ENCODE data around the gene TMEM98. TPM values are rescaled to one million over a fixed set of nuclear protein-coding genes. Genes with fewer than 3 reads are reported as not detected.
A peak's percentile ranks its signal among the peaks of the same experiment; 100 is the strongest.

TMEM98 gene
- polyA plus RNA-seq, 1 donor = 202 TPM

- no CpG with 5 or more reads among the region's 14 CpGs for WGBS (ENCODE audit: insufficient coverage, low lambda C conversion rate)
- Histone ChIP-seq H3K36me3 (ENCODE audit: control insufficient read depth, insufficient read depth, low read length) (peaks cover 79% of the 10 kb centered on the region), H3K27me3 (ENCODE audit: control insufficient read depth, insufficient read depth, low read length) (no peaks in the 10 kb centered on the region), H3K4me1 (ENCODE audit: control insufficient read depth, insufficient read depth, low read length) (peaks cover 23% of the 10 kb centered on the region), H3K4me3 (ENCODE audit: low read length) (no peak overlapping the region), H3K27ac (ENCODE audit: low read length) (peak overlapping the region; percentile 58), H3K9me3 (ENCODE audit: control insufficient read depth, low read depth, low read length) (no peaks in the 10 kb centered on the region)
- peak; percentile 77 to 81 for DNase-seq
Measured at GRCh38 chr17:32936894-32937500, 9.0 kb downstream of the TMEM98 start.

GRCh38 chr17:32940706-32941390 is 12.9 kb downstream of the TMEM98 start:
- no peaks in the 10 kb centered on the region for H3K9me3 ChIP-seq (ENCODE audit: control insufficient read depth, low read depth, low read length)
- no peak for DNase-seq
- H3K4me3 ChIP-seq (ENCODE audit: low read length) = no peak overlapping the region
- no peak overlapping the region for H3K27ac ChIP-seq (ENCODE audit: low read length)
- peaks cover 39% of the 10 kb centered on the region for H3K4me1 ChIP-seq (ENCODE audit: control insufficient read depth, insufficient read depth, low read length)
- H3K27me3 ChIP-seq (ENCODE audit: control insufficient read depth, insufficient read depth, low read length) = no peaks in the 10 kb centered on the region
- WGBS (ENCODE audit: insufficient coverage, low lambda C conversion rate) = 100% methylated on average over 2 of the region's 10 CpGs
- H3K36me3 ChIP-seq (ENCODE audit: control insufficient read depth, insufficient read depth, low read length) = peaks cover 50% of the 10 kb centered on the region

GRCh38 chr17:32941419-32942032 is 13.6 kb downstream of the TMEM98 start:
- no peaks in the 10 kb centered on the region for H3K9me3 ChIP-seq (ENCODE audit: control insufficient read depth, low read depth, low read length)
- H3K36me3 ChIP-seq (ENCODE audit: control insufficient read depth, insufficient read depth, low read length) = peaks cover 44% of the 10 kb centered on the region
- no peak overlapping the region for H3K4me3 ChIP-seq (ENCODE audit: low read length)
- H3K27ac ChIP-seq (ENCODE audit: low read length) = no peak overlapping the region
- H3K4me1 ChIP-seq (ENCODE audit: control insufficient read depth, insufficient read depth, low read length) = peaks cover 32% of the 10 kb centered on the region
- H3K27me3 ChIP-seq (ENCODE audit: control insufficient read depth, insufficient read depth, low read length) = no peaks in the 10 kb centered on the region
- DNase-seq = no peak
- WGBS (ENCODE audit: insufficient coverage, low lambda C conversion rate) = no CpG with 5 or more reads among the region's 8 CpGs

GRCh38 chr17:32943206-32943605 is 15.3 kb downstream of the TMEM98 start:
- peaks cover 27% of the 10 kb centered on the region for H3K36me3 ChIP-seq (ENCODE audit: control insufficient read depth, insufficient read depth, low read length)
- peak overlapping the region; percentile 72 for H3K27ac ChIP-seq (ENCODE audit: low read length)
- peaks cover 32% of the 10 kb centered on the region for H3K4me1 ChIP-seq (ENCODE audit: control insufficient read depth, insufficient read depth, low read length)
- H3K4me3 ChIP-seq (ENCODE audit: low read length) = no peak overlapping the region
- DNase-seq = no peak
- no peaks in the 10 kb centered on the region for H3K27me3 ChIP-seq (ENCODE audit: control insufficient read depth, insufficient read depth, low read length)
- no CpG with 5 or more reads among the region's 2 CpGs for WGBS (ENCODE audit: insufficient coverage, low lambda C conversion rate)
- H3K9me3 ChIP-seq (ENCODE audit: control insufficient read depth, low read depth, low read length) = no peaks in the 10 kb centered on the region

GRCh38 chr17:32943647-32944191 is 15.8 kb downstream of the TMEM98 start:
- H3K4me1 ChIP-seq (ENCODE audit: control insufficient read depth, insufficient read depth, low read length) = peaks cover 32% of the 10 kb centered on the region
- peak; percentile 92 to 96 for DNase-seq
- H3K27me3 ChIP-seq (ENCODE audit: control insufficient read depth, insufficient read depth, low read length) = no peaks in the 10 kb centered on the region
- H3K36me3 ChIP-seq (ENCODE audit: control insufficient read depth, insufficient read depth, low read length) = peaks cover 25% of the 10 kb centered on the region
- no CpG with 5 or more reads among the region's 8 CpGs for WGBS (ENCODE audit: insufficient coverage, low lambda C conversion rate)
- no peak overlapping the region for H3K4me3 ChIP-seq (ENCODE audit: low read length)
- H3K27ac ChIP-seq (ENCODE audit: low read length) = peak overlapping the region; percentile 72
- no peaks in the 10 kb centered on the region for H3K9me3 ChIP-seq (ENCODE audit: control insufficient read depth, low read depth, low read length)

- Histone ChIP-seq H3K36me3 (ENCODE audit: control insufficient read depth, insufficient read depth, low read length) (peaks cover 21% of the 10 kb centered on the region), H3K9me3 (ENCODE audit: control insufficient read depth, low read depth, low read length) (no peaks in the 10 kb centered on the region), H3K4me1 (ENCODE audit: control insufficient read depth, insufficient read depth, low read length) (peaks cover 32% of the 10 kb centered on the region), H3K27ac (ENCODE audit: low read length) (peak overlapping the region; percentile 72), H3K4me3 (ENCODE audit: low read length) (no peak overlapping the region), H3K27me3 (ENCODE audit: control insufficient read depth, insufficient read depth, low read length) (no peaks in the 10 kb centered on the region)
- no CpG with 5 or more reads among the region's 4 CpGs for WGBS (ENCODE audit: insufficient coverage, low lambda C conversion rate)
- DNase-seq = no peak
Measured at GRCh38 chr17:32944248-32945020, 16.5 kb downstream of the TMEM98 start.

GRCh38 chr17:32946375-32947135 is 18.6 kb downstream of the TMEM98 start:
- no peaks in the 10 kb centered on the region for H3K36me3 ChIP-seq (ENCODE audit: control insufficient read depth, insufficient read depth, low read length)
- H3K4me3 ChIP-seq (ENCODE audit: low read length) = no peak overlapping the region
- peak in 1 of 2 donors; percentile 28 for DNase-seq
- peaks cover 34% of the 10 kb centered on the region for H3K4me1 ChIP-seq (ENCODE audit: control insufficient read depth, insufficient read depth, low read length)
- 90% methylated on average over 2 of the region's 3 CpGs for WGBS (ENCODE audit: insufficient coverage, low lambda C conversion rate)
- no peaks in the 10 kb centered on the region for H3K27me3 ChIP-seq (ENCODE audit: control insufficient read depth, insufficient read depth, low read length)
- H3K9me3 ChIP-seq (ENCODE audit: control insufficient read depth, low read depth, low read length) = no peaks in the 10 kb centered on the region
- H3K27ac ChIP-seq (ENCODE audit: low read length) = no peak overlapping the region

GRCh38 chr17:32947736-32948135 is 19.8 kb downstream of the TMEM98 start:
- no peak overlapping the region for H3K27ac ChIP-seq (ENCODE audit: low read length)
- H3K27me3 ChIP-seq (ENCODE audit: control insufficient read depth, insufficient read depth, low read length) = no peaks in the 10 kb centered on the region
- H3K4me3 ChIP-seq (ENCODE audit: low read length) = no peak overlapping the region
- no peaks in the 10 kb centered on the region for H3K36me3 ChIP-seq (ENCODE audit: control insufficient read depth, insufficient read depth, low read length)
- DNase-seq = no peak
- WGBS (ENCODE audit: insufficient coverage, low lambda C conversion rate) = no CpG with 5 or more reads among the region's 1 CpG
- no peaks in the 10 kb centered on the region for H3K9me3 ChIP-seq (ENCODE audit: control insufficient read depth, low read depth, low read length)
- H3K4me1 ChIP-seq (ENCODE audit: control insufficient read depth, insufficient read depth, low read length) = peaks cover 44% of the 10 kb centered on the region

GRCh38 chr17:32949181-32949580 is 21.2 kb downstream of the TMEM98 start:
- DNase-seq = no peak
- Histone ChIP-seq H3K4me1 (ENCODE audit: control insufficient read depth, insufficient read depth, low read length) (peaks cover 45% of the 10 kb centered on the region), H3K27ac (ENCODE audit: low read length) (no peak overlapping the region), H3K27me3 (ENCODE audit: control insufficient read depth, insufficient read depth, low read length) (no peaks in the 10 kb centered on the region), H3K4me3 (ENCODE audit: low read length) (no peak overlapping the region), H3K36me3 (ENCODE audit: control insufficient read depth, insufficient read depth, low read length) (no peaks in the 10 kb centered on the region), H3K9me3 (ENCODE audit: control insufficient read depth, low read depth, low read length) (no peaks in the 10 kb centered on the region)
- WGBS (ENCODE audit: insufficient coverage, low lambda C conversion rate) = no CpG with 5 or more reads among the region's 7 CpGs
